ENCODE measurements around the gene AGMAT. TPM values are rescaled to one million over a fixed set of nuclear protein-coding genes. Genes with fewer than 3 reads are reported as not detected.
"Not testable (repeated sequence)": the region's sequence is repeated elsewhere in the genome, so short reads cannot be mapped to it uniquely, and the experiment has no call there.

AGMAT gene
- total and polyA plus RNA-seq, 2 of the 13 experiments (the other 11 are each of a cell fraction or from before 2014, with no cell fraction given) = 59.1 to 174 TPM

- TF ChIP-seq GABPB1 (CRISPR knock-in tag; IDR thresholded peaks at IDR 0.05) = peak; percentile 31; the same call in 1 of the 2 replicates
- TF ChIP-seq GFI1 (CRISPR knock-in tag; IDR thresholded peaks at IDR 0.05; ENCODE audit: borderline replicate concordance) = 0 out of 2 replicates have a peak, but pooled peaks have one; percentile 49
- TF ChIP-seq HOXA3 (CRISPR knock-in tag; IDR thresholded peaks at IDR 0.05) = peak; percentile 28; the same call in 1 of the 2 replicates
- TF ChIP-seq MYC (CRISPR knock-in tag; IDR thresholded peaks at IDR 0.05; ENCODE audit: borderline replicate concordance) = 0 out of 2 replicates have a peak, but pooled peaks have one; percentile 13
- TF ChIP-seq, protein P1, sequence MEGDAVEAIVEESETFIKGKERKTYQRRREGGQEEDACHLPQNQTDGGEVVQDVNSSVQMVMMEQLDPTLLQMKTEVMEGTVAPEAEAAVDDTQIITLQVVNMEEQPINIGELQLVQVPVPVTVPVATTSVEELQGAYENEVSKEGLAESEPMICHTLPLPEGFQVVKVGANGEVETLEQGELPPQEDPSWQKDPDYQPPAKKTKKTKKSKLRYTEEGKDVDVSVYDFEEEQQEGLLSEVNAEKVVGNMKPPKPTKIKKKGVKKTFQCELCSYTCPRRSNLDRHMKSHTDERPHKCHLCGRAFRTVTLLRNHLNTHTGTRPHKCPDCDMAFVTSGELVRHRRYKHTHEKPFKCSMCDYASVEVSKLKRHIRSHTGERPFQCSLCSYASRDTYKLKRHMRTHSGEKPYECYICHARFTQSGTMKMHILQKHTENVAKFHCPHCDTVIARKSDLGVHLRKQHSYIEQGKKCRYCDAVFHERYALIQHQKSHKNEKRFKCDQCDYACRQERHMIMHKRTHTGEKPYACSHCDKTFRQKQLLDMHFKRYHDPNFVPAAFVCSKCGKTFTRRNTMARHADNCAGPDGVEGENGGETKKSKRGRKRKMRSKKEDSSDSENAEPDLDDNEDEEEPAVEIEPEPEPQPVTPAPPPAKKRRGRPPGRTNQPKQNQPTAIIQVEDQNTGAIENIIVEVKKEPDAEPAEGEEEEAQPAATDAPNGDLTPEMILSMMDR (CRISPR knock-in tag; IDR thresholded peaks at IDR 0.05) = peak; percentile 38
- POLR2A ChIA-PET = interaction anchor here (1.3 to 7.6 kb wide), 5 partner anchors 13 to 137 kb away, joined by 3 to 188 read pairs (median 5); partner anchors contain the start of gene DDI2
- H2AFZ ChIP-seq (ENCODE audit: low read length); H4K20me1 ChIP-seq (ENCODE audit: insufficient read depth, low read length); H3K27me3 ChIP-seq (ENCODE audit: control insufficient read depth in 1 of 2, insufficient read depth in 2 of 2, low read length in 2 of 2); H3K36me3 ChIP-seq (replicated peaks in 1 of 2; ENCODE audit: control insufficient read depth in 1 of 2, insufficient read depth in 2 of 2, low read length in 2 of 2); DNase-seq (ENCODE audit: low spot score); H3K79me2 ChIP-seq (ENCODE audit: insufficient read depth, low read length); BruUV-seq (replicated peaks); H3K27ac ChIP-seq (ENCODE audit: extremely low read length, insufficient read depth, low read length); H3K9ac ChIP-seq (ENCODE audit: insufficient read depth, low read depth, low read length); CTCF ChIA-PET (ENCODE audit: low intra/inter-chr PET ratio, low total read pairs); H3K9me3 ChIP-seq (ENCODE audit: low read length); in situ Hi-C loops (cut with HindIII; ENCODE audit: extremely low pct_ligation_motif_present, low pct_unique_long_range_greater_than_20kb); FAIRE-seq: not testable (repeated sequence)
- ATAC-seq = peak; percentile 12; the same call in 2 of the 3 replicates
- peak overlapping the region; percentile 95 for H3K4me2 ChIP-seq (ENCODE audit: low read depth, low read length)
- intact Hi-C loops (cut with micrococcal nuclease; ENCODE audit: unreplicated experiment) = loop anchor here (10.0 kb wide), 1 partner anchor 80 kb away; the partner anchor contains the start of genes CASP9 and DNAJC16
- peak overlapping the region in 1 of 3 experiments; percentile 85; a peak in 1 of 6 replicates for H3K4me3 ChIP-seq (replicated peaks in 1 of 3; ENCODE audit: insufficient read depth in 1 of 3, low read depth in 2 of 3, low read length in 3 of 3)
- peaks cover 56% of the 10 kb centered on the region for H3K4me1 ChIP-seq (ENCODE audit: insufficient read depth, low read length)
- whole genome bisulfite sequencing (ENCODE audit: low lambda C conversion rate) = 80% methylated on average over 16 of the region's 21 CpGs
These were observed 19.5 kb upstream of the AGMAT start for GRCh38 chr1:15604400-15604799.

DNA sequence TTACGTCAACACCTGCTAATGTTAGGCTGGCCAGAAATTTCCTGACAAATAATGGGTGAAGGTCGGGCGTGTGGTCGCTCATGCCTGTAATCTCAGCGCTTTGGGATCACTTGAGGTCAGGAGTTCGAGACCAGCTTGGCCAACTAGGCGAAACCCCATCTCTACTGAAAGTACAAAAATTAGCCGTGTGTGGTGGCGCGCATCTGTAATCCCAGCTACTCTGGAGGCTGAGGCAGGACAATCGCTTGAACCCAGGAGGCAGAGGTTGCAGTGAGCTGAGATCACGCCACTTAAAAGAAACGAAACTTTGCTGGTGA lies 19.1 kb upstream of the AGMAT start:
- Histone ChIP-seq H3K4me1 (ENCODE audit: insufficient read depth, low read length) (peaks cover 56% of the 10 kb centered on the region), H3K4me3 (replicated peaks in 1 of 3; ENCODE audit: insufficient read depth in 1 of 3, low read depth in 2 of 3, low read length in 3 of 3) (peak overlapping the region in 2 of 3 experiments; percentile 18 to 85; a peak in 4 of 6 replicates), H2AFZ (ENCODE audit: low read length) (peak overlapping the region; percentile 48), H3K9ac (ENCODE audit: insufficient read depth, low read depth, low read length) (peak overlapping the region; percentile 37; the same call in 1 of the 2 replicates), H3K27ac (ENCODE audit: extremely low read length, insufficient read depth, low read length) (peak overlapping the region; percentile 69), H3K4me2 (ENCODE audit: low read depth, low read length) (peak overlapping the region; percentile 95)
- CTCF ChIA-PET (ENCODE audit: low intra/inter-chr PET ratio, low total read pairs); in situ Hi-C loops (cut with HindIII; ENCODE audit: extremely low pct_ligation_motif_present, low pct_unique_long_range_greater_than_20kb); DNase-seq (ENCODE audit: low spot score); ATAC-seq; H3K36me3 ChIP-seq (replicated peaks in 1 of 2; ENCODE audit: control insufficient read depth in 1 of 2, insufficient read depth in 2 of 2, low read length in 2 of 2); FAIRE-seq; H3K27me3 ChIP-seq (ENCODE audit: control insufficient read depth in 1 of 2, insufficient read depth in 2 of 2, low read length in 2 of 2); H3K79me2 ChIP-seq (ENCODE audit: insufficient read depth, low read length); H3K9me3 ChIP-seq (ENCODE audit: low read length); H4K20me1 ChIP-seq (ENCODE audit: insufficient read depth, low read length): not testable (repeated sequence)
- intact Hi-C loops (cut with micrococcal nuclease; ENCODE audit: unreplicated experiment) = loop anchor here (10.0 kb wide), 1 partner anchor 79 kb away; the partner anchor contains the start of genes CASP9 and DNAJC16
- POLR2A ChIA-PET = interaction anchor here (1.0 to 7.6 kb wide), 6 partner anchors 13 to 138 kb away, joined by 3 to 188 read pairs (median 5); partner anchors contain the start of gene DDI2
- BruUV-seq (replicated peaks) = TSS peak; percentile 90
- 55% methylated on average over 12 of the region's 13 CpGs for WGBS (ENCODE audit: low lambda C conversion rate)
- TF ChIP-seq ZBTB21 (CRISPR knock-in tag; IDR thresholded peaks at IDR 0.05) (0 out of 2 replicates have a peak, but pooled peaks have one; percentile 1), ZNF709 (CRISPR knock-in tag; IDR thresholded peaks at IDR 0.05) (peak; percentile 6; the same call in 1 of the 2 replicates)
- TF ChIP-seq, protein P2, sequence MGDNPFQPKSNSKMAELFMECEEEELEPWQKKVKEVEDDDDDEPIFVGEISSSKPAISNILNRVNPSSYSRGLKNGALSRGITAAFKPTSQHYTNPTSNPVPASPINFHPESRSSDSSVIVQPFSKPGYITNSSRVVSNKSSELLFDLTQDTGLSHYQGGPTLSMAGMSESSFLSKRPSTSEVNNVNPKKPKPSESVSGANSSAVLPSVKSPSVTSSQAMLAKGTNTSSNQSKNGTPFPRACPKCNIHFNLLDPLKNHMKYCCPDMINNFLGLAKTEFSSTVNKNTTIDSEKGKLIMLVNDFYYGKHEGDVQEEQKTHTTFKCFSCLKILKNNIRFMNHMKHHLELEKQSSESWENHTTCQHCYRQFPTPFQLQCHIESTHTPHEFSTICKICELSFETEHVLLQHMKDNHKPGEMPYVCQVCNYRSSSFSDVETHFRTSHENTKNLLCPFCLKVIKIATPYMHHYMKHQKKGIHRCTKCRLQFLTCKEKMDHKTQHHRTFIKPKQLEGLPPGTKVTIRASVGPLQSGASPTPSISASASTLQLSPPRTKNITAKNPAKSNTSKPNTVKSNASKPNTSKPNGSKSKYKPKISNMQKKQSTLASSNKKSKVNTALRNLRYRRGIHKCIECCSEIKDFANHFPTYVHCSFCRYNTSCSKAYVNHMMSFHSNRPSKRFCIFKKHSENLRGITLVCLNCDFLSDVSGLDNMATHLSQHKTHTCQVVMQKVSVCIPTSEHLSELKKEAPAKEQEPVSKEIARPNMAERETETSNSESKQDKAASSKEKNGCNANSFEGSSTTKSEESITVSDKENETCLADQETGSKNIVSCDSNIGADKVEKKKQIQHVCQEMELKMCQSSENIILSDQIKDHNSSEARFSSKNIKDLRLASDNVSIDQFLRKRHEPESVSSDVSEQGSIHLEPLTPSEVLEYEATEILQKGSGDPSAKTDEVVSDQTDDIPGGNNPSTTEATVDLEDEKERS (CRISPR knock-in tag; IDR thresholded peaks at IDR 0.05) = 0 out of 2 replicates have a peak, but pooled peaks have one; percentile 16
